ENCODE measurements around the gene ABHD17C. TPM values are rescaled to one million over a fixed set of nuclear protein-coding genes. Genes with fewer than 3 reads are reported as not detected.

ABHD17C gene
- total RNA-seq, 2 donors from 2014 or later: 20.9 to 21.5 TPM

GRCh38 chr15:80662129-80662528 is 33.0 kb upstream of the ABHD17C start:
- H3K36me3 ChIP-seq (ENCODE audit: control insufficient read depth, insufficient read depth, low read length): no peaks in the 10 kb centered on the region
- Mint-ChIP-seq H3K4me1 (peaks cover 5% of the 10 kb centered on the region), H3K4me3 (no peak overlapping the region), H3K27ac (no peak overlapping the region), H3K9me3 (no peaks in the 10 kb centered on the region), H3K27me3 (ENCODE audit: insufficient read depth) (no peaks in the 10 kb centered on the region), H3K36me3 (ENCODE audit: low read depth) (no peaks in the 10 kb centered on the region)
- H3K9ac ChIP-seq (ENCODE audit: extremely low read depth, low read length, poor library complexity, severe bottlenecking): no peak overlapping the region
- no peak for TF ChIP-seq CTCF (conservative IDR thresholded peaks at IDR 0.05)
- no peak overlapping the region for H3K27ac ChIP-seq (ENCODE audit: low read depth, low read length)
- H3K4me3 ChIP-seq (ENCODE audit: low read length): no peak overlapping the region
- no peaks in the 10 kb centered on the region for H3K9me3 ChIP-seq (ENCODE audit: control insufficient read depth, low read length)
- no peak for DNase-seq
- WGBS, 2 experiments (ENCODE audit: insufficient coverage in 1 of 2, insufficient read length in 1 of 2): 73 to 75% methylated on average over 1 of the region's 1 CpG
- H3K27me3 ChIP-seq (ENCODE audit: control insufficient read depth, insufficient read depth, low read length, poor library complexity, severe bottlenecking): no peaks in the 10 kb centered on the region
- H3K4me1 ChIP-seq (ENCODE audit: control insufficient read depth, insufficient read depth, low read length): peaks cover 5% of the 10 kb centered on the region

- H3K27ac Mint-ChIP-seq: no peak overlapping the region
- H3K4me3 ChIP-seq (ENCODE audit: low read length): no peak overlapping the region
- no peak overlapping the region for H3K4me3 Mint-ChIP-seq
- peaks cover 5% of the 10 kb centered on the region for H3K4me1 Mint-ChIP-seq
- no peaks in the 10 kb centered on the region for H3K9me3 ChIP-seq (ENCODE audit: control insufficient read depth, low read length)
- 91 to 92% methylated on average over 4 to 7 of the region's 7 CpGs for WGBS, 2 experiments (ENCODE audit: insufficient coverage in 1 of 2, insufficient read length in 1 of 2)
- no peak for DNase-seq
- peaks cover 5% of the 10 kb centered on the region for H3K4me1 ChIP-seq (ENCODE audit: control insufficient read depth, insufficient read depth, low read length)
- H3K9ac ChIP-seq (ENCODE audit: extremely low read depth, low read length, poor library complexity, severe bottlenecking): no peak overlapping the region
- no peaks in the 10 kb centered on the region for H3K27me3 ChIP-seq (ENCODE audit: control insufficient read depth, insufficient read depth, low read length, poor library complexity, severe bottlenecking)
- no peaks in the 10 kb centered on the region for H3K27me3 Mint-ChIP-seq (ENCODE audit: insufficient read depth)
- H3K9me3 Mint-ChIP-seq: no peaks in the 10 kb centered on the region
- no peak for TF ChIP-seq CTCF (conservative IDR thresholded peaks at IDR 0.05)
- H3K27ac ChIP-seq (ENCODE audit: low read depth, low read length): no peak overlapping the region
- H3K36me3 Mint-ChIP-seq (ENCODE audit: low read depth): no peaks in the 10 kb centered on the region
- no peaks in the 10 kb centered on the region for H3K36me3 ChIP-seq (ENCODE audit: control insufficient read depth, insufficient read depth, low read length)
Observed at GRCh38 chr15:80662757-80663553, 32.2 kb upstream of the ABHD17C start.

GRCh38 chr15:80665151-80665550 is 30.0 kb upstream of the ABHD17C start:
- Mint-ChIP-seq H3K4me3 (no peak overlapping the region), H3K27ac (no peak overlapping the region), H3K27me3 (ENCODE audit: insufficient read depth) (peaks cover 3% of the 10 kb centered on the region)

More at GRCh38 chr15:80665151-80665550, 30.0 kb upstream of the ABHD17C start:
- Mint-ChIP-seq H3K36me3 (ENCODE audit: low read depth) (no peaks in the 10 kb centered on the region), H3K9me3 (no peaks in the 10 kb centered on the region), H3K4me1 (no peaks in the 10 kb centered on the region)
- Histone ChIP-seq H3K36me3 (ENCODE audit: control insufficient read depth, insufficient read depth, low read length) (no peaks in the 10 kb centered on the region), H3K9me3 (ENCODE audit: control insufficient read depth, low read length) (no peaks in the 10 kb centered on the region), H3K27ac (ENCODE audit: low read depth, low read length) (no peak overlapping the region), H3K27me3 (ENCODE audit: control insufficient read depth, insufficient read depth, low read length, poor library complexity, severe bottlenecking) (no peaks in the 10 kb centered on the region), H3K9ac (ENCODE audit: extremely low read depth, low read length, poor library complexity, severe bottlenecking) (no peak overlapping the region), H3K4me1 (ENCODE audit: control insufficient read depth, insufficient read depth, low read length) (peaks cover 10% of the 10 kb centered on the region), H3K4me3 (ENCODE audit: low read length) (no peak overlapping the region)
- 90 to 91% methylated on average over 2 of the region's 2 CpGs for WGBS, 2 experiments (ENCODE audit: insufficient coverage in 1 of 2, insufficient read length in 1 of 2)
- no peak for TF ChIP-seq CTCF (conservative IDR thresholded peaks at IDR 0.05)
- DNase-seq: no peak
